GM21447 (cell line): ENCODE measurements around the gene SGK1.

Experiments
- ATAC-seq: cut with Tn5 transposase; IDR thresholded peaks from one replicate; pipeline ENCODE4 v1.9.1; 2021; ENCODE audit not compliant: unreplicated experiment

The SGK1 gene

GRCh38 chr6:134173936-134174671 lies 143.8 kb downstream of the SGK1 start:
- ATAC-seq = no peak

GRCh38 chr6:134173366-134173725 lies 144.6 kb downstream of the SGK1 start:
- no peak for ATAC-seq

GRCh38 chr6:134172706-134173365 lies 145.1 kb downstream of the SGK1 start:
- ATAC-seq = no peak

- ATAC-seq = no peak
Observed at GRCh38 chr6:134172020-134172705, 145.7 kb downstream of the SGK1 start.

GRCh38 chr6:134171517-134171916 lies 146.4 kb downstream of the SGK1 start:
- ATAC-seq = no peak

- no peak for ATAC-seq
Observed at GRCh38 chr6:134170844-134171243, 147.1 kb downstream of the SGK1 start.

GRCh38 chr6:134169871-134170486 lies 147.9 kb downstream of the SGK1 start:
- no peak for ATAC-seq

- no peak for ATAC-seq
Observed at GRCh38 chr6:134168590-134169208, 149.2 kb downstream of the SGK1 start.

- no peak for ATAC-seq
Observed at GRCh38 chr6:134166511-134167261, 151.2 kb downstream of the SGK1 start.

- ATAC-seq = no peak
Observed at GRCh38 chr6:134165561-134166201, 152.2 kb downstream of the SGK1 start.

GRCh38 chr6:134164300-134164699 lies 153.6 kb downstream of the SGK1 start:
- ATAC-seq = no peak

- ATAC-seq = no peak
Observed at GRCh38 chr6:134162932-134163331, 155.0 kb downstream of the SGK1 start.

- no peak for ATAC-seq
Observed at GRCh38 chr6:134161041-134161440, 156.9 kb downstream of the SGK1 start.

- ATAC-seq = no peak
Observed at GRCh38 chr6:134152767-134153485, 165.0 kb downstream of the SGK1 start.

- no peak for ATAC-seq
Observed at GRCh38 chr6:134148566-134148965, 169.3 kb downstream of the SGK1 start.

GRCh38 chr6:134147034-134147533 lies 170.8 kb downstream of the SGK1 start:
- no peak for ATAC-seq

- ATAC-seq = no peak
Observed at GRCh38 chr6:134146268-134147033, 171.5 kb downstream of the SGK1 start.

- no peak for ATAC-seq
Observed at GRCh38 chr6:134145786-134146185, 172.1 kb downstream of the SGK1 start.
